Measurements from ENCODE around the gene TNFSF15. TPM values are rescaled to one million over a fixed set of nuclear protein-coding genes. Genes with fewer than 3 reads are reported as not detected.
"Not testable (repeated sequence)": the region's sequence is repeated elsewhere in the genome, so short reads cannot be mapped to it uniquely, and the experiment has no call there.

Gene TNFSF15
- polyA plus RNA-seq, 5 donors, result 11.8 to 22.6 (median 12.5) TPM

DNA sequence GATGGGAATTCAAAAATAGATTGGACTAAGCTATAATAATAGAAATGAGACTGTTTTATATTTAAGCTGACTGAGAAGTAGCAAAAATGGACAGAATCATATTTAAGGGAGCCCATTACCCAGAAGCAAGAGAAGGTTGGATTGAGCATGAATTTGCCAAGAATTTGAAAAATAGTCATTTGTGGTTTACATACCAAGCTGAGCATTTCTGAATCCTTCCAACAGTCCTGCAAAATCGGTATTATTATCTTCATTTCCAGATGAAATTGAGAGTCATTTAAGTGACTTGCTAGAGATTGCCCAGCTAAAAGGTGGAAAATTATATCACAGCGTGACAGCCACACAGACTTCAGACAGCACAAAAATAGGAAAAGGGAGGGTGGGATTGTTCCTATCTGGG is 48.4 kb downstream of the TNFSF15 start:
- no peak for DNase-seq

DNA sequence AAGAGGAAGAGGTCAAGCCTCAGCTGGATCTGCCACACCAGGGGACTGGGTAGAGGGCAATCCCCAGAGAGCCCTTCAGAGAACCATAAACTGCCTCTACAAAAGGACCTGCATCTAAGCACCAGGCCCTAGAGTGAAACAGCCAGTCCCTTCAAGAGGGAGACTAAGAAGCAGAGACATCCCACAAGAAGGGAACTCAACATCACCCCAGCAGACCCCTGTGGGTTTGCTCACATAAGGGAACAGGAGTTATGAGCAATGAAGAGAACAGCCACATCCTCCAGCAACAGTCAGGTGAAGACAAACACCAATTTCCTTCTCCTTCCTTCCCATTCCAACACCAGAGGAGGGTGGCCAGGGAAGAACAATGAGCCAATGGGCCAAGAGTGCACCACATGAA is 48.9 kb downstream of the TNFSF15 start:
- DNase-seq, result no peak

DNA sequence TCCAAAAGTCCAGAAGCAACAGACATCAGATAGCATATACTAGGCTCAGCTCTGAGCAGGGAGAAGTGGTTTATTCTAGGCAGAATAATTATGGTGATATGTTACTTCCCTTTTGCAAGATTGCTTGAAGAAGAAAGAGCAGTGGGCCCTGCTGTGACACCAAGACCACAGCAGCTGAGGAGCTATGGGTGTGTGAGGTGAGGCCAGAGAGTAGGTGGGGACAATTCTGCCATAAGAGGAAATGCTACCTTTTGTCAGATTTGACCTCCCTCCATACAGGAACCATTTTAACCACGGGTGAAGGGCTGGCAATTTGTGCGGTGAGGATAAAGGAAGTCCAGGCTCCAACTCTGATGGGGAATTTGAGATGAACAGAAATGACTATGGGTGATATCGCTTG is 51.3 kb downstream of the TNFSF15 start:
- no peak for DNase-seq

- no peak for DNase-seq
Observed at GRCh38 chr9:114746591-114747346, 59.1 kb downstream of the TNFSF15 start.

GRCh38 chr9:114745879-114746550 is 59.8 kb downstream of the TNFSF15 start:
- DNase-seq, result no peak

DNA sequence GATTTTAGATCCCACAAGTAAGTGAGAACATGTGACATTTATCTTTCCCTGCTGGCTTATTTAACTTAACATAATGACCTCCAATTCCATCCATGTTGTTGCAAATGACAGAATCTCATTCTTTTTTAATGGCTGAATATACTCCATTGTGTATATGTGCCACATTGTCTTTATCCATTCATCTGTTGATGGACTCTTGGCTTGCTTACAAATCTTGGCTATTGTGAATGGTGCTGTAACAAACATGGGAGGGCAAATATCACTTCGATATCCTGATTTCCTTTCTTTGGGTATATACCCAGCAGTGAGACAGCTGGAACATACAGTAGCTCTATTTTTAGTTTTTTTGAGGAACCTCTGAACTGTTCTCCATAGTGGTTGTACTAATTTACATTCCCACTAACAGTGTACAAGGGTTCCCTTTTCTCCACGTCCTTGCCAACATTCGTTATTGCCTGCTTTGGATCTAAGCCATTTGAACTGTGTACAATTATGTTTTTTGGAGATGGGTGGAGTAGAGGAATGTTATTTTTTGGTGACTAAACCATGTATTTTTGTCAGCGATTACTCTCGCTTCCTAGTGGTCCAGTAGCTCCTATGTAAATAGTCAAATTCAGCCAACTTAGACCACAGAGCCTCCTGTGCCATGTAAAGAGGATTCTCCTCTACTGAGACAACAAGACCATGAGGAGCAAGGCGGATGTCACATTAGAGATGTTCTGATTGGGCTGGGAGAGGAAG is 60.6 kb downstream of the TNFSF15 start:
- no peak for DNase-seq

DNA sequence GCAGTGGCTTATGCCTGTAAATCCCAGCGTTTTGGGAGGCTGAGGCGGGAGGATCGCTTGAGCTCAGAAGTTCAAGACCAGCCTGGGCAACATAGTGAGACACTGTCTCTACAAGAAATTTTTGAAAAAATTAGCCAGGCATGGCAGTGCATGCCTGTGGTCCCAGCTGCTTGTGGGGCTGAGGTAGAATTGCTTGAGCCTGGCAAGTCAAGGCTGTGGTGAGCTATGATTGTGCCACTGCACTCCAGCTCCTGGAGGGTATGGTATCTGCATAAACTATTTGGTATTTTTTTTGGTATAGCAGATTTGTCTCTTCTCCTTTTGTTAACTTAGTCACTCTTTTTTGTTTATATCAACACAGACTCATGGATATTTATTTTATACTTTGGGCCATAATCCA is 62.4 kb downstream of the TNFSF15 start:
- DNase-seq, result no peak

DNA sequence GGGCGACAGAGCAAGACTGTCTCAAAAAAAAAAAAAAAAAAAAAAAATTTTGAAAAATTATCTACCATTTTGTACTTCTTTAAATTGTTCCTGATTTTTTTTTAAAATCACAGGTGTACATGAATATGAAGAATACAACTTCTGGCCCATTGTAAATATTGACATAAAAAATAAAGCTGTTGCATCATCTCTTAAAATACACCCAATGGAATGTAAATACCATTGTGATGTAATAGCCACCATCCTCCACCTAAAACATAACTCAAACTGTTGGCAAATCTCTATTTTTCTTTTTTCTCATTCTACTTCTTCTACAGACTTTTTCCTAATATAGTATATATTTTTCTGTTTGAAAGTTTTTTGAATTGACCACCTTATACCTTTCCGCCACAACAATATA is 62.9 kb downstream of the TNFSF15 start:
- no peak for DNase-seq

GRCh38 chr9:114741521-114741920 is 64.3 kb downstream of the TNFSF15 start:
- not testable (repeated sequence) for DNase-seq

DNA sequence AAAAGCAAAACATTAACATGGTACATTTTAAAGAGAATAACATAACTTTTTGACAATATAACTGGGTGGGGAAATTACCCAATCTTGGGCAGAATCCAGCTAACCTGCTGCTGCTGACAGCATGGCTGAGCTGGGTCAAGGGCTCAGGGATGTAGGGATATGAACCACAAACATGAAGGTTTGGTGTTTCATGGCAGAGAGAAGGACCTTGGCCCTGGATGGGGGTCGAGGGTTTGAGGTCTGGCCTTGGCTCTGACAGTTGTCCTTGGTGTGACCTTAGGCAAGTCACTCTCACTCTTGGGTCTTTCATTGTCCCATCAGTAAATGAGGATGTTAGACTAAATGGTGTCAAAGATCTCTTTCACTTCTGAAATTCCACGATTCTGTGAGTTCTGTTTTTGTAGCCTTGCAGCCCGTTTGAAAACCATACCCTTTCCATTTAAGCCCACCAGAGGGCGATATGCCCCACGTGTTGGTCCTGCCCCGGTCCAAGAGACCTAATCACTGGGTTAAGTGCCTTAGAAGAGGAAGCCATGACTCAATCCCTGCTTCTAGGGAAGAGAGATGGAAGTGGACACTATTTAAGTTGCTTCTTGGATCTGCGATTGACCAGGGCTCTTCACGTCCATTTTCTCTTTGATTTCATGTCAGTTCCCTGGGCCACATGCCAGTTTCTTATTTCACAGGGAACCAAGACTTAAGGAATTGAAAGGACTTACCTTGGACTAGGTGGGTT is 67.1 kb downstream of the TNFSF15 start:
- peak; percentile 52 to 67 for DNase-seq

GRCh38 chr9:114737847-114738246 is 68.0 kb downstream of the TNFSF15 start:
- no peak for DNase-seq

- no peak for DNase-seq
Observed at GRCh38 chr9:114737118-114737517, 68.7 kb downstream of the TNFSF15 start.

DNA sequence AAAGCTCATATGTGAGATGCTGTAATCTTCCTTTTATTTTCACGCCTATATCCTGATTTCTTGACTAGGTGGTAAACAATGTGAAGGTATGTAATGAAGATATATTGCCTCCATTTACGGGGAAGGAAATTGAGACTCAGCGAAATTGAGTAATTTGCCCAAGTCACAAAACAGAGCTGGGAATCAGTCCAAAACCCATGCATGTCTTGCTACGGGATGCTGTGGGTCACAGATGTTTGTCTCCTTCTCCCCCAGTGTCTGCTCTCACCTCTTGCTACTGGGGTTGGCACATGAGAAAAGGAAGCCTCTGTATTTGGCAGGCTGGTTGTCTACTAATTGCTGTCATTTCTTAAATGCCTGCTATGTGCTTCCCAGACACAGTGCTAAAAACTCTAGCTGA is 70.1 kb downstream of the TNFSF15 start:
- no peak for DNase-seq

DNA sequence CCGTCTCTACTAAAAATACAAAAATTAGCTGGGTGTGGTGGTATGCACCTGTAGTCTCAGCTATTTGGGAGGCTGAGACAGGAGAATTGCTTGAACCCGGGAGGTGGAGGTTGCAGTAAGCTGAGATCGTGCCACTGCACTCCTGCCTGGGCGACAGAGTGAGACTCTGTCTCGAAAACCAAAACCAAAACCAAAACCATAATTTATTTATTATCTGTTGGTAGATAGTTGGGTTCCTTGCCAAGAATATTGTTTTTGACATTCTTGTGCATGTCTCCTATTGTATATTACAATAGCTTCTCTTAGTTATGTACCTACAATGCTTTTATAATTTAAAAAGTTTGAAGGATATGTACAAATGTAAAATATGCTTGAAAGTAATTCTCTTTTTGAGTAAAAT is 70.7 kb downstream of the TNFSF15 start:
- not testable (repeated sequence) for DNase-seq

Other genes starting within 250 kb of the TNFSF15 start
- 100 to 1,000 TPM; 149 to 205 (median 181) TPM for gene ATP6V1G1, start 218.3 kb downstream of the TNFSF15 start, polyA plus RNA-seq (ENCODE audit: insufficient read depth in 1 of 5, insufficient read length in 5 of 5, low replicate concordance in 1 of 5)
- 10 to 100 TPM; 13.3 to 15.5 (median 14.4) TPM for gene TMEM268, start 194.7 kb downstream of the TNFSF15 start, polyA plus RNA-seq (ENCODE audit: insufficient read depth in 1 of 5, insufficient read length in 5 of 5, low replicate concordance in 1 of 5)
- gene TEX53, start 148.2 kb downstream of the TNFSF15 start, polyA plus RNA-seq (ENCODE audit: insufficient read depth in 1 of 5, insufficient read length in 5 of 5, low replicate concordance in 1 of 5), result not detected
- under 1 TPM in 1 of 5 donors, not detected in 4; 0.33 TPM for gene TEX48, start 123.8 kb downstream of the TNFSF15 start, polyA plus RNA-seq (ENCODE audit: insufficient read depth in 1 of 5, insufficient read length in 5 of 5, low replicate concordance in 1 of 5)
- gene TNFSF8, start 124.6 kb upstream of the TNFSF15 start, polyA plus RNA-seq (ENCODE audit: insufficient read depth in 1 of 5, insufficient read length in 5 of 5, low replicate concordance in 1 of 5), result 10 to 100 TPM in 2 of 5 donors, 1 to 10 TPM in 3; 4.8 to 20.3 (median 9.5) TPM